A549 treated with dexamethasone at 1 μM for 4 hours (cell line): Measurements from ENCODE around the gene SVOP. TPM values are rescaled to one million over a fixed set of nuclear protein-coding genes. Genes with fewer than 3 reads are reported as not detected.

Experiments used
- total RNA-seq: library from RNA; stranded (reverse); fragments of 200-300 nt; extraction: Qiagen RNA extraction; gene quantifications from 5 replicates; pipeline ENCODE4 v1.2.3, GENCODE V29; 2022

Gene SVOP
- not detected in 5 replicates for total RNA-seq

GRCh38 chr12:109020796-109021380, at the start of gene SVOP:
TSS of gene SVOP (minus strand) at chr12:109021068. CDS start at chr12:109020868, 200 bp downstream.

GRCh38 chr12:109052414-109053323, 31.8 kb upstream of the SVOP start, which contains the start of gene USP30:
TSS of gene USP30 (plus strand) at chr12:109052576. CDS start at chr12:109052679, 103 bp downstream.

GRCh38 chr12:108879615-108880254, 141.1 kb downstream of the SVOP start, which contains the start of gene DAO:
TSS of gene DAO (plus strand) at chr12:108880092. CDS start at chr12:108885007, 4,915 bp downstream.

Other genes with a start within 250 kb of the SVOP start
- gene SSH1, start 163.5 kb downstream of the SVOP start, total RNA-seq, result 11.9 to 28.6 TPM (median 24.1 TPM) in 5 replicates
- not detected in 5 replicates for gene DAO, start 141.0 kb downstream of the SVOP start, total RNA-seq
- gene USP30, start 31.5 kb upstream of the SVOP start, total RNA-seq, result 6.9 to 10.7 TPM (median 9.8 TPM) in 5 replicates
- 47.8 to 54.7 TPM (median 50.2 TPM) in 5 replicates for gene ALKBH2, start 72.4 kb upstream of the SVOP start, total RNA-seq
- 90.2 to 96.5 TPM (median 93.2 TPM) in 5 replicates for gene UNG, start 76.5 kb upstream of the SVOP start, total RNA-seq
- 11.0 to 18.0 TPM (median 15.5 TPM) in 5 replicates for gene ACACB, start 95.5 kb upstream of the SVOP start, total RNA-seq